ENCODE results near the gene MTCH1. TPM values are rescaled to one million over a fixed set of nuclear protein-coding genes. Genes with fewer than 3 reads are reported as not detected.

MTCH1 gene
- total and polyA plus RNA-seq, 2 experiments from 2014 or later: 108 to 271 TPM

GRCh38 chr6:37008484-37009465 is 22.8 kb upstream of the MTCH1 start:
- DNase-seq (ENCODE audit: low spot score): no peak
- Histone ChIP-seq H3K27me3 (ENCODE audit: insufficient read depth) (no peaks in the 10 kb centered on the region), H3K36me3 (ENCODE audit: insufficient read depth) (no peaks in the 10 kb centered on the region), H3K79me2 (replicated peaks; ENCODE audit: insufficient read depth) (no peaks in the 10 kb centered on the region), H3K4me2 (no peak overlapping the region), H3K4me3 (no peak overlapping the region), H3K9me2 (ENCODE audit: insufficient read depth) (no peaks in the 10 kb centered on the region), H3K27ac (ENCODE audit: low read depth) (no peak overlapping the region), H4K20me1 (replicated peaks; ENCODE audit: insufficient read depth) (no peaks in the 10 kb centered on the region), H2AFZ (no peak overlapping the region), H3K4me1 (ENCODE audit: insufficient read depth) (no peaks in the 10 kb centered on the region), H3F3A (replicated peaks; ENCODE audit: low read depth) (no peaks in the 10 kb centered on the region)
- Mint-ChIP-seq H3K27ac (no peak overlapping the region), H3K4me3 (no peak overlapping the region; the same call in 2 of the 3 replicates), H3K36me3 (ENCODE audit: low read depth) (no peaks in the 10 kb centered on the region), H3K4me1 (peaks cover 1% of the 10 kb centered on the region; the same call in 2 of the 3 replicates), H3K9me3 (no peaks in the 10 kb centered on the region), H3K27me3 (ENCODE audit: insufficient read depth, low read depth, poor library complexity) (peaks cover 9% of the 10 kb centered on the region)
- ATAC-seq: no peak
- TF ChIP-seq CTCF (conservative IDR thresholded peaks at IDR 0.05; ENCODE audit: low read depth in 2 of 2): no peak
- no peak for TF ChIP-seq ZNF462 (CRISPR knock-in tag; IDR thresholded peaks at IDR 0.05)
- TF ChIP-seq CREB1 (CRISPR knock-in tag; IDR thresholded peaks at IDR 0.05; ENCODE audit: low read depth): no peak
- no peak for TF ChIP-seq EZH2phosphoT487 (IDR thresholded peaks at IDR 0.05; ENCODE audit: unreplicated experiment)
- no peak for TF ChIP-seq JUNB (IDR thresholded peaks at IDR 0.05; ENCODE audit: unreplicated experiment)
- TF ChIP-seq ETS1 (IDR thresholded peaks at IDR 0.05): no peak
- TF ChIP-seq ZNF331 (CRISPR knock-in tag; IDR thresholded peaks at IDR 0.05; ENCODE audit: low read depth): no peak
